K562 (cell line): Measurements from ENCODE around the gene ITPK1. TPM values are rescaled to one million over a fixed set of nuclear protein-coding genes. Genes with fewer than 3 reads are reported as not detected.

ENCODE experiments used
- HDGF ChIP-seq: fragments of 450-650 bp; IDR thresholded peaks from 2 replicates; pipeline ENCODE4 v1.6.1; 2016
- NUFIP1 ChIP-seq: fragments of 450-650 bp; IDR thresholded peaks from 2 replicates; pipeline ENCODE4 v1.6.1; 2018; ENCODE audit not compliant: partially characterized antibody
- PTBP1 ChIP-seq: fragments of 200-400 bp; formaldehyde crosslinking; IDR thresholded peaks from 2 replicates; pipeline ENCODE4 v1.6.1; 2017; ENCODE audit warnings: low read depth, low read length
- TRIM24 ChIP-seq, 2 experiments: fragments of 450-650 bp; IDR thresholded peaks; 2 replicates each; pipeline ENCODE4 v1.6.1; 2016
- ZBTB49 ChIP-seq: sonication (generic); formaldehyde crosslinking; IDR thresholded peaks from 2 replicates; pipeline ENCODE4 v1.8.0; 2022; ENCODE audit warnings: missing genetic modification reagents, mild to moderate bottlenecking, borderline replicate concordance
- ZNF398 ChIP-seq: fragments of 250-450 bp; sonication (Bioruptor Pico); IDR thresholded peaks from 2 replicates; pipeline ENCODE4 v1.8.0; 2021; ENCODE audit warnings: moderate library complexity, mild to moderate bottlenecking, inconsistent platforms
- polyA plus RNA-seq, 8 experiments: library from polyadenylated mRNA; depleted of rRNA in 4 of 8; stranded (reverse) in 5 of 8; unstranded in 3 of 8; fragments of >200 nt; fragmentation: Nextera tagmentation in 2 of 8; fragmentation: Illumina TruSeq in 1 of 8; extraction: Ambion mirVana in 2 of 8; extraction: Trizol in 1 of 8; gene quantifications; 2 replicates each; pipeline versions ENCODE4 v1.2.1 to v1.2.3, GENCODE V29; 2011 to 2014; ENCODE audit warnings: inconsistent platforms in 1 of 8, missing spikeins in 1 of 8
- total RNA-seq, 7 experiments: library from RNA; depleted of rRNA in 6 of 7; stranded (reverse); fragments of >200 nt in 6 of 7; fragmentation: Illumina TruSeq in 2 of 7; extraction: Trizol in 2 of 7; gene quantifications; 2 replicates each; pipeline versions ENCODE4 v1.2.1 to v1.2.3, GENCODE V29; 2011 to 2021; ENCODE audit warnings: low replicate concordance in 1 of 7
- TF ChIP-seq, protein P1 (sequence below): fragments of 250-450 bp; sonication (Bioruptor Pico); IDR thresholded peaks from 2 replicates; pipeline ENCODE4 v1.4.0; 2020; ENCODE audit warnings: borderline replicate concordance

The ITPK1 gene
- total and polyA plus RNA-seq, 9 of the 15 experiments (the other 6 are each of a cell fraction or from before 2014, with no cell fraction given) = 1.2 to 39.2 (median 23.0) TPM

GRCh38 chr14:92958373-92959188 lies 157.1 kb downstream of the ITPK1 start (continued):
- TF ChIP-seq ZNF398 (CRISPR knock-in tag) (no peak), ZBTB49 (CRISPR knock-in tag) (no peak), TRIM24 (IDR thresholded peaks at IDR 0.05) (no peak), NUFIP1 (no peak), HDGF (no peak), PTBP1 (no peak)
- TF ChIP-seq, protein P1, sequence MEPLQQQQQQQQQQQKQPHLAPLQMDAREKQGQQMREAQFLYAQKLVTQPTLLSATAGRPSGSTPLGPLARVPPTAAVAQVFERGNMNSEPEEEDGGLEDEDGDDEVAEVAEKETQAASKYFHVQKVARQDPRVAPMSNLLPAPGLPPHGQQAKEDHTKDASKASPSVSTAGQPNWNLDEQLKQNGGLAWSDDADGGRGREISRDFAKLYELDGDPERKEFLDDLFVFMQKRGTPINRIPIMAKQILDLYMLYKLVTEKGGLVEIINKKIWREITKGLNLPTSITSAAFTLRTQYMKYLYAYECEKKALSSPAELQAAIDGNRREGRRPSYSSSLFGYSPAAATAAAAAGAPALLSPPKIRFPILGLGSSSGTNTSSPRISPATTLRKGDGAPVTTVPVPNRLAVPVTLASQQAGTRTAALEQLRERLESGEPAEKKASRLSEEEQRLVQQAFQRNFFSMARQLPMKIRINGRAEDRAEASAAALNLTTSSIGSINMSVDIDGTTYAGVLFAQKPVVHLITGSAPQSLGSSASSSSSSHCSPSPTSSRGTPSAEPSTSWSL = no peak
